HG02623 (cell line): ENCODE measurements around the gene SEC16A.

ENCODE experiments used
- ATAC-seq: cut with Tn5 transposase; IDR thresholded peaks from one replicate; pipeline ENCODE4 v1.9.1; 2021; ENCODE audit warnings: moderate library complexity; ENCODE audit not compliant: unreplicated experiment

SEC16A gene

GRCh38 chr9:136442265-136442664, 40.6 kb downstream of the SEC16A start:
- ATAC-seq = no peak

GRCh38 chr9:136441681-136442245, 41.1 kb downstream of the SEC16A start:
- ATAC-seq = no peak

GRCh38 chr9:136441191-136441680, 41.6 kb downstream of the SEC16A start:
- ATAC-seq = no peak

GRCh38 chr9:136439481-136440408, 43.1 kb downstream of the SEC16A start, which contains the start of gene INPP5E:
Gene INPP5E, minus strand, starts transcription at chr9:136439845. Its CDS starts 426 bp downstream, at chr9:136439419.
- ATAC-seq = peak; percentile 59

- ATAC-seq = peak; percentile 47
Measured at GRCh38 chr9:136438548-136439480, 44.0 kb downstream of the SEC16A start.

- ATAC-seq = no peak
Measured at GRCh38 chr9:136437839-136438547, 44.8 kb downstream of the SEC16A start.

- no peak for ATAC-seq
Measured at GRCh38 chr9:136437430-136437829, 45.4 kb downstream of the SEC16A start.

- no peak for ATAC-seq
Measured at GRCh38 chr9:136436055-136436634, 46.7 kb downstream of the SEC16A start.

- ATAC-seq = no peak
Measured at GRCh38 chr9:136434580-136435169, 48.2 kb downstream of the SEC16A start.

- no peak for ATAC-seq
Measured at GRCh38 chr9:136433849-136434579, 48.8 kb downstream of the SEC16A start.

- no peak for ATAC-seq
Measured at GRCh38 chr9:136433043-136433715, 49.7 kb downstream of the SEC16A start.

GRCh38 chr9:136432591-136432990, 50.2 kb downstream of the SEC16A start:
- ATAC-seq = no peak

- no peak for ATAC-seq
Measured at GRCh38 chr9:136431782-136432350, 51.0 kb downstream of the SEC16A start.

GRCh38 chr9:136430588-136431234, 52.1 kb downstream of the SEC16A start:
- no peak for ATAC-seq

- ATAC-seq = no peak
Measured at GRCh38 chr9:136429683-136430491, 53.0 kb downstream of the SEC16A start.

- no peak for ATAC-seq
Measured at GRCh38 chr9:136429075-136429628, 53.7 kb downstream of the SEC16A start.
